Gastroesophageal sphincter (tissue), 4 donors: ENCODE results near the gene NEURL1. TPM values are rescaled to one million over a fixed set of nuclear protein-coding genes. Genes with fewer than 3 reads are reported as not detected.
"Not testable (repeated sequence)": the region's sequence is repeated elsewhere in the genome, so short reads cannot be mapped to it uniquely, and the experiment has no call there.

ENCODE experiments used
- ATAC-seq: fragments of 150-250 bp; one replicate; pipeline ENCODE4 v1.9.1; 2016; ENCODE audit warnings: mild to moderate bottlenecking, moderate library complexity
- H3K27ac ChIP-seq, 4 donors: fragments of 200-600 bp; sonication (generic) in 3 of 4; 1 replicate in 3 of 4; 2 replicates in 1 of 4; pipeline ENCODE4 v1.5.1; 2016 to 2019
- H3K27me3 ChIP-seq: fragments of 200-600 bp; sonication (generic); one replicate; pipeline ENCODE4 v1.5.1; 2019
- H3K36me3 ChIP-seq, 2 donors: fragments of 200-600 bp; sonication (generic); one replicate each; pipeline ENCODE4 v1.5.1; 2019; ENCODE audit warnings: control low read depth in 1 of 2
- H3K4me1 ChIP-seq, 3 donors: fragments of 200-600 bp; sonication (generic); 1 replicate in 2 of 3; 2 replicates in 1 of 3; pipeline ENCODE4 v1.5.1; 2016 to 2019; ENCODE audit warnings: control low read depth in 2 of 3
- H3K4me3 ChIP-seq, 2 donors: fragments of 200-600 bp; sonication (generic); one replicate each; pipeline ENCODE4 v1.5.1; 2019; ENCODE audit warnings: mild to moderate bottlenecking in 1 of 2, moderate library complexity in 1 of 2
- H3K9me3 ChIP-seq, 3 donors: fragments of 200-600 bp; sonication (generic); one replicate each; pipeline ENCODE4 v1.5.1; 2017 to 2019; ENCODE audit warnings: control low read depth in 2 of 3
- CTCF ChIP-seq, 4 experiments: fragments of 200-600 bp in 2 of 4; fragments of 450-650 bp in 2 of 4; sonication (generic) in 1 of 4; IDR thresholded peaks; one replicate each; pipeline ENCODE4 v1.5.1; 2017 to 2019; ENCODE audit warnings: antibody characterized with exemption in 4 of 4, mild to moderate bottlenecking in 2 of 4, moderate library complexity in 2 of 4
- EP300 ChIP-seq: sonication (generic); formaldehyde crosslinking; IDR thresholded peaks from one replicate; pipeline ENCODE4 v1.6.1; 2017; ENCODE audit warnings: antibody characterized with exemption, mild to moderate bottlenecking
- POLR2A ChIP-seq, 2 donors: fragments of 450-650 bp; IDR thresholded peaks; one replicate each; pipeline ENCODE4 v1.6.1; 2017; ENCODE audit warnings: antibody characterized with exemption in 2 of 2, mild to moderate bottlenecking in 2 of 2, moderate library complexity in 1 of 2
- POLR2AphosphoS5 ChIP-seq: sonication (generic); formaldehyde crosslinking; IDR thresholded peaks from one replicate; pipeline ENCODE4 v1.6.1; 2017; ENCODE audit warnings: antibody characterized with exemption
- WGBS, 2 donors: methylation state at CpG; one replicate each; pipeline ENCODE4 v1.1.5; 2018; ENCODE audit warnings: low coverage in 1 of 2; 5-methylcytosine and 5-hydroxymethylcytosine counted together
- total RNA-seq, 4 donors: library from RNA; depleted of rRNA; stranded (reverse); fragments of >200 nt; gene quantifications; one replicate each; pipeline ENCODE4 v1.1.0, GENCODE V29; 2016

NEURL1 gene
- total RNA-seq, 4 donors from 2014 or later, result 0.15 to 0.27 (median 0.19) TPM; not detected in 1

GRCh38 chr10:103525901-103526300 lies 32.4 kb downstream of the NEURL1 start:
- Histone ChIP-seq H3K4me3 (no peak overlapping the region), H3K27ac (no peak overlapping the region), H3K36me3 (no peaks in the 10 kb centered on the region), H3K9me3 (peaks cover 0 to 6% (median 0%) of the 10 kb centered on the region in 3 donors), H3K4me1 (no peaks in the 10 kb centered on the region), H3K27me3 (no peaks in the 10 kb centered on the region)
- no peak for ATAC-seq
- TF ChIP-seq POLR2AphosphoS5 (no peak), CTCF (IDR thresholded peaks at IDR 0.05) (no peak), EP300 (no peak), POLR2A (IDR thresholded peaks at IDR 0.05) (no peak)

GRCh38 chr10:103527476-103527875 lies 34.0 kb downstream of the NEURL1 start:
- not testable (repeated sequence) for H3K27me3 ChIP-seq, H3K4me3 ChIP-seq, ATAC-seq, H3K27ac ChIP-seq, H3K36me3 ChIP-seq, H3K9me3 ChIP-seq, H3K4me1 ChIP-seq
- 33 to 60% methylated on average over 1 to 2 of the region's 2 CpGs for WGBS, 2 donors

- Histone ChIP-seq H3K36me3 (no peaks in the 10 kb centered on the region), H3K4me1 (no peaks in the 10 kb centered on the region), H3K27ac (no peak overlapping the region), H3K27me3 (no peaks in the 10 kb centered on the region), H3K9me3 (peaks cover 0 to 6% (median 0%) of the 10 kb centered on the region in 3 donors), H3K4me3 (no peak overlapping the region)
- TF ChIP-seq POLR2AphosphoS5, result no peak
- TF ChIP-seq POLR2A (IDR thresholded peaks at IDR 0.05), result no peak
- no peak for TF ChIP-seq CTCF (IDR thresholded peaks at IDR 0.05)
- TF ChIP-seq EP300, result no peak
- ATAC-seq, result no peak
Measured at GRCh38 chr10:103528549-103528948, 35.0 kb downstream of the NEURL1 start.

- ATAC-seq, result no peak
- WGBS, 2 donors, result 75 to 100% methylated on average over 1 of the region's 1 CpG
- peaks cover 0 to 13% (median 0%) of the 10 kb centered on the region in 3 donors for H3K9me3 ChIP-seq
- no peaks in the 10 kb centered on the region for H3K36me3 ChIP-seq
- no peaks in the 10 kb centered on the region for H3K4me1 ChIP-seq
- no peak overlapping the region for H3K4me3 ChIP-seq
- no peak overlapping the region for H3K27ac ChIP-seq
- H3K27me3 ChIP-seq, result no peaks in the 10 kb centered on the region
- TF ChIP-seq EP300 (no peak), CTCF (IDR thresholded peaks at IDR 0.05) (no peak), POLR2A (IDR thresholded peaks at IDR 0.05) (no peak), POLR2AphosphoS5 (no peak)
Measured at GRCh38 chr10:103529539-103529938, 36.0 kb downstream of the NEURL1 start.

GRCh38 chr10:103533827-103534226 lies 40.3 kb downstream of the NEURL1 start:
- no peak for TF ChIP-seq EP300
- TF ChIP-seq POLR2A (IDR thresholded peaks at IDR 0.05), result no peak
- no peak for TF ChIP-seq POLR2AphosphoS5
- no peak for TF ChIP-seq CTCF (IDR thresholded peaks at IDR 0.05)
- ATAC-seq, result no peak
- H3K9me3 ChIP-seq, result peaks cover 0 to 7% (median 0%) of the 10 kb centered on the region in 3 donors
- no peaks in the 10 kb centered on the region for H3K27me3 ChIP-seq
- H3K4me3 ChIP-seq, result no peak overlapping the region
- no peak overlapping the region for H3K27ac ChIP-seq
- no peaks in the 10 kb centered on the region for H3K4me1 ChIP-seq
- 97% methylated on average over 7 of the region's 7 CpGs; no CpG with 5 or more reads in 1 of the 2 donors for WGBS, 2 donors
- H3K36me3 ChIP-seq, result no peaks in the 10 kb centered on the region
